NCI-H526 (cell line): ENCODE results near the gene JAK1.

Experiments used
- DNase-seq, 2 experiments: peaks; one replicate each; lab custom pipeline; 2025; lab: John Stamatoyannopoulos, UW

Gene JAK1

DNA sequence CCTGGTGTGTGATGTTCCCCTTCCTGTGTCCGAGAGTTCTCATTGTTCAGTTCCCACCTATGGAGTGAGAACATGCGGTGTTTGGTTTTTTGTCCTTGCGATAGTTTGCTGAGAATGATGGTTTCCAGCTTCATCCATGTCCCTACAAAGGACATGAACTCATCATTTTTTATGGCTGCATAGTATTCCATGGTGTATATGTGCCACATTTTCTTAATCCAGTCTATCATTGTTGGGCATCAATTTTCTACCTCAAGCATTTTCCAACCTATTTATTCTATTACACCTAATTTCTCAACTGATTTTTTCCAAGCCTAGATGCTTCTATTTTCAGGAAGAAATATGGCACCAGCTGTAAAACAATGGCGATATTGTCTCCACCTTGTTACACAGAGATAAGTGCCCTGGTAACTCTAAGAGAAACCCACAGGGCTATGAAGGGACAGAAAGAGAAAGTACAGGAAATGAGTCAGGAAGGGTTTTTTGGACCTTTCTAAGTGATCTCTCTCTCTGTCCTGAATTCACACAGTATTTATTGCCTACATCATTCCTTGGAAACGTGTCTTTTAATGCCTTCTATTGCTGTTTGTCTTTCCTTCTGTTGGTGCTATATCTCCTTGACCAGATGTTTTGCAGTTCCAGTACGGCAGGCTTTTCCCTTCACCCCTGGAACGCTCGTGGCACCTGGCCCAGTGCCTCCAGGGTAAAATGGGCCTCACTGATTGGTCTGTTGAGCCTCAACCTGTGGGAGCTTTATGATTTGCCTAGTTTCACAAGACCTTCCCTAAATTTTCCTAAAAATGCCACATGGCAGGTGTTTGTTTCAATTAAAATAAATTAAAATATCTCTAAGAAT is 14.6 kb upstream of the JAK1 start:
- DNase-seq = peak; percentile 46 to 77

DNA sequence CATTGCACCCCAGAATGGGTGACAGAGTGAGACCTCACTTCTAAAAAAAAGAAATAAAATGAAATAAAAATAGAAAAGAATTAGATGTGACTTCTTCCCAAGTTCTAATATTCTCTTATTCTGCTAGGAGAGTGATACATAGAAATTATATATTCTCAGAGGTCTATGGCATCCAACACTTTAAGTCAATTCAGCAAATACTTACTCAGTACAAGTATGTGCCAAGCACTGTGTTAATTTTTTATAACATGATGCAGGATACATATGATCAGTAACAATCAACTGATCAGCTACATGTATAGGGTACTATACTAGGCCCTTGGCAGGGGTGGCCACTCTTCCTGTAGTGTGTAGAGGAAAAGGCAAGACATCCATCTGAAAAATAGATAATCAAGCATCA is 13.0 kb upstream of the JAK1 start:
- DNase-seq = no peak

DNA sequence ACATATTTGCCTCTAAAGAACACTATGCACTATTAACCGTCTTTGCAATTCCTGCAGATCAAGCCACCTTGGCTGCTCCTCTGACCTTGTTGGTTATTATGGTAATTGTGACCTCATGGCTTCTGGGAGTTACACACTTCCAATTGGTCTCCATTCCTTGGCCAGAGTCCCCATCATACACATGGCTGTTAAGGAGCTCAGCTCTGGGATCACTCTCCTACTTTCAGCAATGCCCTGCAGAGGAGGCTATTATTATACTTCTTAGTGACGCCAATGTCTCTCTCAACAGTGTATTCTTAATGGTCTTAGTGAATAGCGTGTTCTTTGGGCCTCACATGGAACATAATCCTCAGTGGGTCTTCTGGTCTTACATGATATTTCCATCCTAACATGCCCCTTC is 10.0 kb upstream of the JAK1 start:
- no peak for DNase-seq

DNA sequence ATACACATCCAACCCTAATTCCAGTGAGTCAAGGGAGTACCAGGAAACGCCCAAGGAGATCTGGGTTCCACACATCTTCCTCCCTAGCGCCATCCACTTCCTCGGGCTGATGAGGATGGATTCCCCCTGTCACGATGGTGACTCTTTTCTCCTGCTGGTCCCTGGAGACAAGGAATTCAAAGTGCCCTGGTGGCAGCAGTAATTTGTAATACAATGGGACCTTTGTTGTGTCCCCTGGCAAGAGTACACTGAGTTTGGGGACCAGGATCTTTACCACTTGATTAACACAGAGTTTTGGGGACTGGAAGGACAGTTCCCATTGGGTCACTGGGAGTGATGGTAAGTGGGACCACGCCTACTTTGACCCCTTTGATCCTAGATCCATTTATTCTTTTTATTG is 9.4 kb upstream of the JAK1 start:
- peak in 1 of 2 experiments; percentile 51 for DNase-seq

DNA sequence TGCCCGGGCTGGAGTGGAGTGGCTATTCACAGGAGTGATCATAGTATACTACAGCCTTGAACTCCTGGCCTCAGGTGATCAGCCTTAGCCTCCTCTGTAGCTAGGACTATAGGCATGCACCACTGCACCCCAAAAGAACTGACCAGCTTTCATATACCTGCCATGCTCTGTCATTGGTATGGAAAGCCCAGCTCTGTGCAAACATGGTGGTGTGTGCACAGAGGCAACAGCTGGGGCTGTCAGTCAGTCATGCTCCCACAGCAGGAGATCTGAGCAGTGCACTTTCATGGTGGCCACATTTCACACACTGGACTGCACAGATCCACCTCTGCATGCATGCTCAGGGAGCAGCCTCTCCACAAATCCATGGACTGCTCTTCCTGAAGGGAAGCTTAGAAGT is 8.8 kb upstream of the JAK1 start:
- DNase-seq = peak in 1 of 2 experiments; percentile 16

DNA sequence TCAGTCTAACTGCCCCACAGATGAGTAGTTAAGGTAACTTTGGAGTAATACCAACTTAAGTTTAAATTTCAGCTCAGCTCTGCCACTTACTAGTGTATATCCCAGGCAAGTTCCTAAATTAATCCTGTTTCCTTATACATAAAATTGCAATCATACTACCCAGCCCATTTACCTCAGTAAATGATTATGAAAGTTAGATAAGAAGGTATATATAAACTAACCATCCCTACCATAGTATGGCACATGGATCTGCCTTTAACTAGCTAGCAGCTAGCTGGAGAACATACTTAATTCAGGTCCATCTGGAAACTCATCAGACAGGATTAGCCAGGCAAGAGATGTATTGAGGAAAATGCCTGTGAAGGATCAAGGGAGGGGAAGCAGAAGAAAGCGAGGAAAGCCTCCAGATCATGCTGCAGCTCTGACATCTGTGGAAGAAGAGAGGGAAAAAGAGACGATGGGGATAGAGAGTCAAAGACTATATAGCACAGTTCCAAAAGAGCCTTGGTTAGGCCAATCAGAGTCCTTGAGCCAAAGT is 8.0 kb upstream of the JAK1 start:
- no peak for DNase-seq

DNA sequence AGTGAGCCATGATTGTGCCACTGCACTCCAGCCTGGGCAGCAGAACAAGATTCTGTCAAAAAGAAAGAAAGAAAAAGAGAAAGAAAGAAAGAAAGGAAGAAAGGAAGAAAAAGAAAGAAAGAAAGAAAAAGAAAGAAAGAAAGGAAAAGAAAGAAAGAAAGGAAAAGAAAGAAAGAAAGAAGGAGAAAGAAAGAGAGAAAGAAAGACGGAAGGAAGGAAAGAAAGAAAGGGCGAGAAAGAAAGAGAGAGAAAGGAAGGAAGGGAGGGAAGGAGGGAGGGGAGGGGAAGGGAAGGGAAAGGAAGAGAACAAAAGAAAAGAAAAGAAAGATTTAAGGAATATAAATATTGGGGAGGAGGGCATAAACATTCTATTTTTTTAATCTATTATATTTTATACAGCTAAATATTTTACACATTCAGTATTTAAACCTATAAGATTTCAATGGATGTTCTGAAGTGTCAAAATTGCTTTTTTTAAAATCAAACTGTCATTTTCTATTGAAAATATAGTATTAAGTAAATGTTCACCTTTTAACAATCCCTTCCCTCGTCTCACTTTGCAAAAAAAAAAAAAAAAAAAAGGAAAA is 6.8 kb upstream of the JAK1 start:
- DNase-seq = no peak

DNA sequence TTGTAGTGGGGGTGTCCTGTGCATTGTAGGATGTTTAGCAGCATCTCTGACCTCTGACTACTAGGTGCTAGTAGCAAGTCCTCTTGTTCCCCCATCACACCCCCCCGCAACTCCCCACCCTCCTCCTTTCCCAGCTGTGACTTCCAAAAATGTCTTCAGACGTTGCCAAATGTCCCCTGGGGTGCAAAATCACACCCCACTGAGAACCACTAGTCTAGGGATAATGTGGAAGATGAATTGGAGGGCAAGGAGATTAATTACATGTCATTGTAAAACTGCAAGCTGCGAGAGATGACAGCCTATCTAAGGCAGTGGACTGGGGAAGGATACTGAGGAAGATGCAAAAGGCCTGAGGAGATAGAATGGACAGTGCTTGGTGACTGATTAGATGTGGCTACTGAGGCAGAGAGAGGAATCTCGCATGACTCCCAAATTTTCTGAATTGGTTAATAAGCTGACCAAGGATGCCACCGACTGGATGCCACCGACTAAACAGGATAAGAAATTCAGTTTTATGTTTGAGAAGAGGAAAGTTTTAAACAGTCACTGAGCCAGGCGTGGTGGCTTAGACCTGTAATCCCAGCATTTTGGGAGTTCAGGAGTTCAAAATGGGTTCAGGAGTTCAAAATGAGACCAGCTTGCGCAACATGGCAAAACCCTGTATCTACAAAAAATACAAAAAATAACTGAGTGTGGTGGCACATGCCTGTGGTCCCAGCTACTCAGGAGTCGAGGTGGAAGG is 3.1 kb upstream of the JAK1 start:
- no peak for DNase-seq

DNA sequence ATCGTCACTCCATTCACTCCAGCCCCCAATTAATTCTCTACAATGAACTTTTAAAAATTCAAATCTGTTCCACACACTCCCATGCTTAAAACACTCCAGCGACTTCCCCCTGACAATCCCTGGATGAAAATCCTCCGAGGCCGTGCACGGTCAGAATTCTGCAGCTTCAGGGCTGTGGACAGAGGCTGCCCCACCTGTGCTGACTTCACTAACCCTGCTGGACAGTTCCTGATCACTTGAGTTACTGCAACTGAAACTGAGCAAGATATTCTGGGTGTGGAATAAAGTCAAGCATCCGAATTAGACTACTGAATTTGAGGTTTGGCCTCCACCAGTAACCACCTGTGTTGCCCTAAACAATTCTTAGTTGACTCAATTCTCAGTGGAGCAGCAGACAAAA is 1.0 kb upstream of the JAK1 start:
- DNase-seq = no peak

DNA sequence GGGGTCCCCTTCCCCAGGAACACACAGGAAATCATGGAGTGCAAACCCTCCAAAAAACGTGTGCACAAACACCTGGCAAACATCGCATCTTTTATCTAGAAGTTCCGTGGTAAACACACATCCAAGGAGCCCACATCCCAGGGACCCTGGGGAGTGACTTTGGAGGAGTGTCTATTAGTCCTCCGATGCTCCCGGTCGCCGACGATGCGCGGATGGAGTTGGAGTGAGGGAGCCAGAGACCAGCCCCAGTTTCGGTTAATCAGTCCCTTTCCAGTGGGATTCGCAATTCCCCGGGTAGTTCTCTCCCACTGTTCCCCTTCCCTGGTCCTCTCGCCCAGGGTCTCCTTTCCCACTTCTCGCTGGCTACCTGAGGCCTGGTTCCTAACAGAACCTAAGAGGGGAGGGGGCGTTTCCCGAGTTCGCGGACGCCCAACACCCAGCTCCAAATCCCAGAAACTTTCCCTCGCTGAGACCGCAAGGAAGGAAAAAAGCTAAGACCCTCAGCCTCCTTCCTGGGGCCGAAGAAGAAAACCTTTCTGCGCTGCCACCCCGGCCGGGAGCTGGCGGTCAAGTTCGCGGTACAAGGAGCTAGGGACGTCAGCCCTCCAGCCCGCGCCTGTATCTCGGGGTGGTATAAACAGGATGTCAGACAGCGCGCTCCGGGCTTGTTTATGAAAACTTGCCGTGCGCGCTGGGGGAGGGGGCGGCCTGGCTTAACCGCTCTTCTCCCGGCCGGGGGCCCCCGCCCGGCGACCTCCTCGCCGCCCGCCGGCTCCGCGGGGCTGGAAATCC is 787 bp downstream of the JAK1 start:
- peak; percentile 33 to 76 for DNase-seq

DNA sequence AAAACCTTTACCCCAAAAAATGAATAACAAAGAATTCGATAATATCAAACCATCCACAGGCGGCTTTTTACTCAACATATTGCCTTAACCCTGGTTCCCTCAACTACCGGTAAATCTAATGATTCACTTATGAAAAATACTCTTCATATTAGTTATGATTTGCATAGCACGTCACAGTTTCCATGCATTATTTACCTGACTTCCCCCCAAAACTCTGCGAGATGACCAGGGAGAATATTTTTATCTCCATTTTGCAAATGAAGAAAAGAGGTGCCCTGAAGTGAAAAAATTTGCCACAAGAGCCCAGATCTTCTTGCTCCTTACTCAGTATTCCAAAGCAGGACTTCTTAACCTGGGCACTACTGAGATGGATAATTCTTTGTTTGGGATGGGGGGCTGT is 2.9 kb downstream of the JAK1 start:
- DNase-seq = peak; percentile 16 to 45

DNA sequence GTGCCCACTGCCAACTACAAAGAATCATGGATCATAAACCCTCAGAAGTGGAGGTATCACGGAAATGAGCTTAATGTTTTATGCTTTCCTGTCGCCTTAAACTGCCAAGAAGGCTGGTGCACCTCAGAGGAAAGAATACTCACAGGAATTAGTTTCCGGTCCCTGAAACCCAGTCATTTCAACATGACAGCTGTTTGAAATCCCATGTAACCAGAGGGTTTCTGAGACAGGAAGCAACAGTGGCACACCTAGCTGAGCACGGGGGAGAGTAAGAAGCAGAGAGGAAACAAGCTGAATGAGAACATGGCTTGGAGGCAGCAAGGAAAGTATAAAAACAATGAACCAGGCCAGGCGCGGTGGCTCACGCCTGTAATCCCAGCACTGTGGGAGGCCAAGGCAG is 3.9 kb downstream of the JAK1 start:
- DNase-seq = peak in 1 of 2 experiments; percentile 23

DNA sequence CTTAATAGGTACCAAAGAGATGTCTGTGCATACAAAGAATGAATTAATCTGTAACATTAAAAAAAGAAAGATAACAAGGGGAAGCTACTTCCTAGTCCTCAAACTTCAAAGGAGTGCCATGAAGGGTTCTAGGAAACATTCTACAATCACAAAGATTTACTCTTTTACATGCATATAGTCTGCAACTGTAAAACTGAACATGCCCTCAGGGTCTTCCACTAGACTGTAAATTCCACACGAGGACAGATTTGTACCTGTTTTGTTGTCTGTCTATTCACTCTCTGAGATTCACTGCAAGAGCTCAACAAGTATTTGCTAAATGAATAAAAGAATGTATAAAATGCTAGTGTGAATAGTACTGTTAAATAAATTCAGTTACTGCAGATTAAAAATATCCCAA is 4.4 kb downstream of the JAK1 start:
- no peak for DNase-seq

DNA sequence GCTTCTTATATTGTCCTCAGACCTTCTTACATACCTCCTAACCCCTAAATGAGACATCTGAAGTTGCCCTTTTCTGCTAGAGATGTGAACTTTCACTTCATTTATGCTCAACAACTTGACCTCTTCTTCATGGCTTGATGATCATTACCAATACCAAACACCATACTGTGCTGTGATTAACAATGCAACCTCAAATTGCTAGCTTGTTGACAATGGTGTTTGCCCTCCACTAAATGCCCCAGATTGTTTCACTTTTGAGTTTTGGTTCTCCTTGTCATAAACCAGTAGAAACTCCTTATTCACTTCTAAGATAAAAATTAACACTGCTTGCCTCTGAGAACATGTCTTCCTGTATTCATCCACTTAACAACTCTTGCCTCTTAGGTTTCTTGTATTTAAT is 5.6 kb downstream of the JAK1 start:
- DNase-seq = no peak

DNA sequence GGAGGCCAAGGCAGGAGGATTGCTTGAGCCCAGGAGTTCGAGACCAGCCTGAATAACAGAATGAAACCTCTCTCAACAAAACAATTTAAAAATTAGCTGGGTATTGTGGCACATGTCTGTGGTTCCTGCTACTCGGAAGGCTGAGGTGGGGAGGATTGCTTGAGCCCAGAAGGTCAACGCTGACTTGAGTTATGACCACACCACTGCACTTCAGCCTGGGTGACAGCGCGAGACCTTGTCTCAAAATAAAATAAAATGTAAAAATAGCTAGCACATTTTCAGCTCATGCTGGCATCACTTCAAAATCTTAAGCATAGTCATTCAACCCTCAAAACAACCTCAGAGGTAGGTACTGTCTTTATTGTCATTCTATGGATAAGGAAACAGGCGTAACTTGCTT is 6.4 kb downstream of the JAK1 start:
- no peak for DNase-seq

DNA sequence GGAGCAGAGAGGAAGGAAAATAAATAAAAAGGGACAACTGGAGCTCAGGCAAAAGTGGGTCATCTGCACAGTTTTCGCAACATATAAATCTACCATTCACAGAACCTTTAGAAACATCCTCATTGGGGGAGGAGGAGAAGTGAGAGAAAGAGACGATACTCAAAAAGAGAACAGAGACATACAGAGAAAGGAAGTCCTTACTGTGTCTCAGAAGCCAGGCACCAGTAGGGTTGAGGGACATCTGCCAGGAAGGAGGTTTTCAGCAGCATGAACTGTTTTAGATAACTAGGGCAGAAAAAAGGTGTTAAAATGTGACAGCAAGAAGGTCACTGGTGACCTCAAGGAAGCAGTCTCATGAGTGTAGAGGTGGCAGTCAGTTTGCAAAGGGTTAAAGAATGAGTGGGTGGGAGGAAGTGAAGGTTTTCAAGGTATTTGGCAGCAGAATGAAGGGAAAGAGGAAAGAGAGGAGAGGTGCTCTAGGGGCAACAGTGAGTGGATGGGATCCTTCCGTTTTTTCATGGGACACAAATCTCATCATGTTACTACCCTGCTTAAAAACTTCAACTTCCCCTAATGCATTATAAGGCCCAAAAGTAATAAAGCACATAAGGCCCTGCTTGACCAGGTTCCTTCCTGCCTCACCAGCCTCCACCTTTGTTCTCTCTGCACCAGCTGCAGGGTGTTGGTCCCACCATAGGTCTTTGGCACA is 9.5 kb downstream of the JAK1 start:
- DNase-seq = no peak

DNA sequence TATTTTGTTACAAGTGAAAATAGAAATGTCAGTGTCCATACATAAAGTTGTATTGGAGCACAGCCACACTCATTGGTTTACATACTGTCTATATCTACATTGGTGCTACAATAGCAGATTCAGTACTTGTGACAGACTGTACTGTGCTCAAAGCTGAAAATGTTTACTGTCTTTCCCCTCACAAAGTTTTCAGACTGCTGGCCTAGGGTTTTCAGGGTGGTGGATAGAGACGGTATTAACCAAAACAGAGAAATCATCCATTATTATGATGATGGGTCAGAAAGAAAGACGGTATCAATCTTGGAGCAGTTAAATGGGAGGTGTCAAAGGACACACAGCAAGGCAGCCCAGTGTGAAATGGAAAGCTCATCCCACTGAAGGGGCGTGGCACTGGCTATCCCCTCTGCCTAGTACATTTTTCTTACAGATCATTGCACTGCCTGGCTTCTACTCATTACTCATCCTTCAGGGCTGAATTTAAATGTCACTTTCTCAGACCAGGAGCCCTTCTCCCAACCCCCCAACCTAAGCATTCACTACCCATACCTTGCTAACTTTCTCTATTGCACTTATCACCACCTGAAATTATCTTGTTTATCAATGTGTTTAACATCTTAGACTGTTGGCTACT is 10.2 kb downstream of the JAK1 start:
- peak in 1 of 2 experiments; percentile 18 for DNase-seq

DNA sequence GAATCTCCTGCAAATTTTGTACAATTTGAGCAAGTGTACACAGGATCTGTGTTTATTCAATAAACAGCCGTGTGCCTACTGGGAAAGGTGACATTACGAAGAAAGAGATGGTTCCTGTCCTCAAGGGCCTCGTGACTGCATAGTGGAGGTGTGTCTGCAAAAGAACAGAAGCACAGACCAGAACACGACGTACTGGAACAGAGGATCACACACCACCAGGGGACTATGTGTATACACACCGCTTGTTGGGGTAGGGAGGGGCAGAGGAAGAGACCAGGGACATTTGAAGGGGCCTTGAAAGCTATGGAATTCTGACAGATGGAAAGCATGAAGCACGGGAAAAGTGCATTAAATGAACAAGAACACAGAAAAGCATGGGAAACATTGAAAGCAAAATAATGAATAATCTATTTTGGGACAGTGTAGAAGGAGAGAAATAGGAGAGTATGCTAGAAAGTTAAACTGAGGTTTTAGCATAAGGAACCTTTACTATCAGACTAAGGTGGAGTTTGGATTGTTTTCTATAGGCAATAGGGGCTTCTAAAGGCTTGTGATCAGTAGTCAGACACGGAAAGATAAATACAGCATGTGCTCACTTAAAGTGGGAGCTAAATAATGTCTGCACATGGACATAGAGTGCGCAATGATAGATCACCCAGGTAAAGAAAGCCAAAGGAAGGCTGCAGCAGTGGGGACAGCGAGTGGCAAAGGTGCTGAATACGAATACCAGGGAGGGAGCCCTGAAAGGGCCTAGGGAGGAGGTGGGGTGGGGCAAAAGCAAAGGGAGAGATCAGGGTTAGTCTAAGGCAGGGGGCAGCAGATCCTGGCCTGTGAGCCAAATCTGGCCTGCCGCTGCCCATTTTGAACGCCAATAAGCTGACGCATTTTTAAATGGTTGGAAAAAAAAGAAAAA is 11.0 kb downstream of the JAK1 start:
- DNase-seq = peak in 1 of 2 experiments; percentile 39

DNA sequence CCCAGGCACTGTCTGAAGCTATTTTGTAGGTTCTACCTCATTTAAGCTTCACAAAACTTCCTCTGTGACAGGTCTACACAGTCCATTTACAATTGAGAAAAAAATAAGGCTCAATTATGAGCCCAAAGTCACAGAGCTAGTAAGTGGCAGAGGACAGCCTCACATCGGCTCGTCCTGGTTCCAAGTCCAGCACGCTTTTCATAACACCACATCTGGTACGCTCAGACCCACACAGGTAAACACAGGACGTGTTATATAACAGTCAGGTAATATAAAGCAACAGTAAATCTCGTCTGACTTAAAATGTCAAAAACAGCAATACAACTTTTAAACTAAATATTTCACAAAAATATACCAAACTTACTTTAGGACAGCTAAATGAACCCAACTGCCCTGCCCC is 13.1 kb downstream of the JAK1 start:
- DNase-seq = no peak
